GM18526 (cell line): ENCODE results near the gene SCARF2.

Experiments
- POLR2A ChIP-seq: IDR thresholded peaks from 3 replicates; pipeline ENCODE4 v1.6.1; 2011; ENCODE audit not compliant: insufficient read length; ENCODE audit errors: extremely low read depth

The SCARF2 gene

DNA sequence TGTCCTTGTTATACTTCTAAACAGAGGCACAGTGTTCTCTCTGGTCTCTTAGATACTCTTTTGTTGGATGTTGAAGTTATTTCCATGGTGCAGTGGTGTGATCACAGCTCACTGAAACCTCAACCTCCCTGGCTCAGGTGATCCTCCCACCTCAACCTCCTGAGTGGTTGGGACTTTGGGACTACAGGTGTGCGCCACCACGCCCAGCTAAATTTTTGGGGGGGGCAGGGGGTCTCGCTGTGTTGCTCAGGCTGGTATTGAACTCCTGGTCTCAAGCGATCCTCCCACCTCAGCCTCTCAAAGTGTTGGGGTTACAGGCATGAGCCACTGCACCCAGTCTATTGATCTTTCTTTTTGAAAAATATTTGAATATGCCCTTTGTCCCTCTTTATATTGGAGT is 28.7 kb downstream of the SCARF2 start:
- TF ChIP-seq POLR2A: no peak

DNA sequence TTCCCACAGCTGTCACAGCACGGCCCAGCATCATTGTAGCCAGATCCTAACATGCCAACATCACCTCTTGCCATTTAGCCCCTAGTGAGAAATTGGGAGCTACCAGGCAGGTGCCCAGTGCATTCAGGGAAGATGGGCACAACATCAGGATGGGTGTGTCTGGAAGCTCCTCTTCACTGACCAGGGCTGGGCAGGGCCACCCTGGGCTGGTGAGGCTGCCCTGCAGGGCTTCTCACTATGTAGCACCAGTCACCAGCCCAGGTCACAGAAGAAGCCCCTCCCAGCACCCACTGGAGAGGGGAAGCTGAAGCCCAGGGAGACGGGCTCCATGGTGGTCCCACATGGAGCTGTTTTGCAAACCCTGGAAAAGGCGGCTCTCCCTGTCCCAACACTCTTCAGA is 29.8 kb downstream of the SCARF2 start:
- no peak for TF ChIP-seq POLR2A

DNA sequence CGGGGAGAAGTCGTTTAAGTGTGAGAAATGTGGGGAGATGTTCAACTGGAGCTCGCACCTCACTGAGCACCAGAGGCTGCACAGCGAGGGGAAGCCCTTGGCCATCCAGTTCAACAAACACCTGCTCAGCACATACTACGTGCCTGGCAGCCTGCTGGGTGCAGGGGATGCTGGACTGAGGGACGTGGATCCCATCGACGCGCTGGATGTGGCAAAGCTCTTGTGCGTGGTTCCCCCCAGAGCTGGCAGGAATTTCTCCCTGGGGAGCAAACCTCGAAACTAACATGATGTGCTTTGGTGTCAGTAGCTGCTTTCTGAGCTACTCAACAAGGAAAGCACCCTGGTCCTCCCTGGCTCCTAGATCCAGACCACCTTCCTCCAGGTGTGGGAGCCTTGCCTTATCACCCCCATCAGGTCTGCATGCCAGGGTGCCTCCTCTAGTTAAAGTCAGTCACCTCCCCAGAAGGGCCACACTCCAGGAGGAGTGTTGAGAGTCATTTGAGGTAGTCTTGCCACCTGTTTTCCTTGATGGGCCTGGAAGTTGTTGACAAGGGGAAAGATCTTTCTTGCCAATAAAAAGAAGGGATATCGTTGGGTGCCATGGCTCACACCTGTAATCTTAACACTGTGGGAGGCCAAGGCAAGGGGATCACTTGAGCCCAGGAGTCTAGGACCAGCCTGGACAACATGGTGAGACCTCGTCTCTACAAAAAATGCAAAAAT is 30.8 kb downstream of the SCARF2 start:
- no peak for TF ChIP-seq POLR2A

DNA sequence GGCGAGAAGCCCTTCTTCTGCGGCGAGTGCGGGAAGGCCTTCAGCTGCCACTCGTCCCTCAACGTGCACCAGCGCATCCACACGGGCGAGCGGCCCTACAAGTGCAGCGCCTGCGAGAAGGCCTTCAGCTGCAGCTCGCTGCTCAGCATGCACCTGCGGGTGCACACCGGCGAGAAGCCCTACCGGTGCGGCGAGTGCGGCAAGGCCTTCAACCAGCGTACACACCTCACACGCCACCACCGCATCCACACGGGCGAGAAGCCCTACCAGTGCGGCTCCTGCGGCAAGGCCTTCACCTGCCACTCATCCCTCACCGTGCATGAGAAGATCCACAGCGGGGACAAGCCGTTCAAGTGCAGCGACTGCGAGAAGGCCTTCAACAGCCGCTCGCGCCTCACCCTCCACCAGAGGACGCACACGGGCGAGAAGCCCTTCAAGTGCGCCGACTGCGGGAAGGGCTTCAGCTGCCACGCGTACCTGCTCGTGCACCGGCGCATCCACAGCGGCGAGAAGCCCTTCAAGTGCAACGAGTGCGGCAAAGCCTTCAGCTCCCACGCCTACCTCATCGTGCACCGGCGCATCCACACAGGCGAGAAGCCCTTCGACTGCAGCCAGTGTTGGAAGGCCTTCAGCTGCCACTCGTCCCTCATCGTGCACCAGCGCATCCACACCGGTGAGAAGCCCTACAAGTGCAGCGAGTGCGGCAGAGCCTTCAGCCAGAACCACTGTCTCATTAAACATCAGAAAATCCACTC is 31.5 kb downstream of the SCARF2 start:
- TF ChIP-seq POLR2A: no peak

DNA sequence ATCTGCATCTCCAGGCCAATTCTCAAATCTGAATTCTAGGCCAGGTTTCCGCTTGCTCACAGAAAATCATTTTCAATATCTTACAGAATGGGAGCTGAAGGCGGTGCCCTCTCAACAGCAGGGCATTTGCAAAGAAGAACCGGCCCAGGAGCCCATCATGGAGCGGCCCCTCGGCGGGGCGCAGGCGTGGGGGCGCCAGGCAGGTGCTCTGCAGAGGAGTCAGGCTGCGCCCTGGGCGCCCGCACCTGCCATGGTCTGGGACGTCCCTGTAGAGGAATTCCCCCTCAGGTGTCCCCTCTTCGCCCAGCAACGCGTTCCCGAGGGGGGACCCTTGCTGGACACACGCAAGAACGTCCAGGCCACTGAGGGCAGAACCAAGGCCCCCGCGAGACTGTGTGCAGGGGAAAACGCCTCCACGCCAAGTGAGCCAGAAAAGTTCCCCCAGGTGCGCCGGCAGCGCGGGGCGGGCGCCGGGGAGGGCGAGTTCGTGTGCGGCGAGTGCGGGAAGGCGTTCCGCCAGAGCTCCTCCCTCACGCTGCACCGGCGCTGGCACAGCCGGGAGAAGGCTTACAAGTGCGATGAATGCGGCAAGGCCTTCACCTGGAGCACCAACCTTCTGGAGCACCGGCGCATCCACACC is 32.2 kb downstream of the SCARF2 start:
- TF ChIP-seq POLR2A: no peak

DNA sequence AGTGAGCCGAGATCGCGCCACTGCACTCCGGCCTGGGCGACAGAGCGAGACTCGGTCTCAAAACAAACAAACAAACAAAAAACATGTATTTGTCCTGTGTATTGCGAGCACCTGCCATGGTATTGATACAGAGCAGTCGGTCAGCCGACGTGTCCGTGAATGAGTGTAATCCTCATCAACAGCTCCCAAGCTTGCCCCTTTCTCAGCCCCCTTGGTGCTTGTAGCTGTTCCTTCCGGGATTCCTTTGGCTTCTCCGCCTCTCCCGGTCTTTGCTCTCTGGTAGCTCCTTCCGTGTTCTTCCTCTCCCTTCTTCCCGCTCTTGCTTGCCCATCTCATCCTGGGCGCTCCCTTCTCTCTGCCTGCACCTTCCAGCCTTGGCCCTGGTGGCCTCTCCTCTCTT is 32.7 kb downstream of the SCARF2 start:
- TF ChIP-seq POLR2A: no peak

DNA sequence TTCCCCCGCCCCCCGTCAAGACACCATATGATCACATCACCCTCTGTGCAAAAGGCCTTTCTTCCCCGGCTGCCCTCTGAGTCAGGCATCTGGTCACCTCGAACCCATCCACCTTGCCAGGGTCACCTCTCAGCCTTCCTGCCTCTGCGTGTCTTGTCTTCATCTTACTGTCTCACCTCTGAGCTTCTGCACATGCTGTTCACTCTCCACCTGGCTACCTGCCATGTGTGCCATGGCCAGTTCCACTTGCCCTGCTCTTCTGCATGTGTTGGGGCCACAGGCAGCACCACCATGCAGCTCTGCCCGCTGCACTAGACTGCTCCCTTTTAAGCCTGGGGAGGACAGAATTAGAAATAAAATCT is 33.9 kb downstream of the SCARF2 start:
- TF ChIP-seq POLR2A: no peak

DNA sequence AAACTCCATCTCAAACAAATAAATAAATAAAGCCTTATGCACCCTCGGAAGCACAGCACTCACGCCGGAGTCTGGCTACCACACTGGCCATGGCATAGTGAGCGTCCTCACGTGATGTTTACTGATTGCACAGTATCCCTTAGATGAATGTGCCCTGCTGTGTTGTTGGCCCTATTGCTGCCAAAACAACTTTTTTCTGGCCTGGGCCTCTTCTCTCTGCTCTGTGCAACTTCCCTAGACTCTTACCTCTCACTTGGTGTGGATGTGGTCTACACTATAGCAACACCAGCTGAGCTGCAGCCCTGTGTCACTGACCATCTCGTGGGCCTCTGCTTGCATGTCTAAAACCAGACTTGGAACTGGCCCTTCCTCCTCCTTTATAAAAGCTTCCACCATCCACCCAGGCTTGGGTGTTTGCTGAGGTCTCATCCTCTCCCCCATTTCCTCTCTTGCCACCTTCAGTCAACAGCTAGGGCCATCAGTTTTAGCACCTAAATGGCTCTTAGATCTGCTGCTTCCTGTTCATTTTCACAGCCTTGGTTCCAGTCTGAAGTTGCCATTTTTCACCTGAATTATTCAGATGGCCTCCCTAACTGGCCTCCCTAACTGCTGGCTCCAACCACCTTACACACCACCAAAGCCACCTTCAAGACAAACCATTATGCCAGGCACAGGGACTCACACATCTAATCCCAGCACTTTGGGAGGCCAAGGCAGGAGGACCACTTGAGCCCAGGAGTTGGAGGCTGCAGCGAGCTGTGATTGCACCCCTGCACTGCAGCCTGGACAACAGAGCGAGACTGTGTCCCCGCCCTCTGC is 34.5 kb downstream of the SCARF2 start:
- TF ChIP-seq POLR2A: no peak

DNA sequence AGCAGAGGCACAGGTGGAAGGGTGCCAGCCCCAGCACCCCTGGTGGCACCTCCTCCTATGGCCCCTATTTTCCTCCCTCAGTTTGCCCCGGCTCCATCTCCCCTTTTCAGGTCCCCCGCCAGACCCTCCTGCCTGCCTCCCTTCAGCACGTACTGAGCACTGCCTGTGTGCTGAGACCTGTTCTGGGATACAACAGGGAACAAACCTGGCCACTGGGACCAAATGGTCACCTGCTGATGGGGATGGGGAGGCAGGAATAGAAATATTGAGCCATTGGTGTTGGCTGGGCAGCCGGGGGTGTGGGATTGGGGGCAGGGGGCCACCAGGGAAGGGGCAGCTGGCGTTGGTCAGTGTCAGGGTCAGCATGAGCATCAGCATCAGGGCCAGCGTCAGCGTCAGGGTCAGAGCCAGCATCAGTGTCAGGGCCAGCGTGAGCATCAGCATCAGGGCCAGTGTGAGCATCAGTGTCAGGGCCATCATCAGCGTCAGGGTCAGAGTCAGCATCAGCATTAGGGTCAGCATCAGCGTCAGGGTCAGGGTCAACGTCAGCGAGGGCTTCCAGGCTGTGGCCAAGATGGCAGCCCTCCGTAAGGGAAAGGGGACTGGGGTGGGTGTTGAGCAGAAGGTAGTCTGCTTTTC is 36.1 kb downstream of the SCARF2 start:
- no peak for TF ChIP-seq POLR2A

DNA sequence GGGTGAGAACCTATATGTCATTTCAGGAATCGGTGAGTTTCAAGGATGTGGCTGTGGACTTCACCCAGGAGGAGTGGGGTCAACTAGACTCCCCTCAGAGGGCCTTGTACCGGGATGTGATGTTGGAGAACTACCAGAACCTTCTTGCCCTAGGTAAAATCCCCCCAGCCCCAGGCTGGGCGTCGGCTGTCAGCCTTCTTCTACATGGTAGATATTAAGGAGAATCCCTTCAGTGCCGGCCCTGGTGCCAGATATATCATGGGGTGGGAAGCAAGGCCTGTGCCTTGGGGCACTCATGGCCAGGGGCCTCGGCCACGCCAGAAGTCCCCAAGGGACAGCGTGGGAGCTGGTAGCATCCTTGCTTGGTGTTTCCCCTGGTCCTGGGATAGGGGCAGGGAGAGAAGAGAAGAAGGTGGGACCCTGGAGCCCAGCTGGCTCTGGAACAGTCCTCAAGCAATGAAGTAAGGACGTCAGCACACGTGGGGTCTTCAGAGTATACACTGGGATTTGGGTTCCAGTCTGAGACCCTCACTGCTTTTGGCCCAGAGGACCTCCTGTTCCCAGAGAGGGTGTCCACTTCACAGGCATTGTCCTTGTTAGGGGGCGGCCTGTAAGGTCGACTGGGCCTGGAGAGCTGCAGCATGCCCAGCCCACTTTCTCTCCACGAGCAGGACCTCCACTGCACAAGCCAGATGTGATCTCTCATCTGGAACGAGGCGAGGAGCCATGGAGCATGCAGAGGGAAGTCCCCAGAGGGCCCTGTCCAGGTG is 36.8 kb downstream of the SCARF2 start:
- TF ChIP-seq POLR2A: no peak

DNA sequence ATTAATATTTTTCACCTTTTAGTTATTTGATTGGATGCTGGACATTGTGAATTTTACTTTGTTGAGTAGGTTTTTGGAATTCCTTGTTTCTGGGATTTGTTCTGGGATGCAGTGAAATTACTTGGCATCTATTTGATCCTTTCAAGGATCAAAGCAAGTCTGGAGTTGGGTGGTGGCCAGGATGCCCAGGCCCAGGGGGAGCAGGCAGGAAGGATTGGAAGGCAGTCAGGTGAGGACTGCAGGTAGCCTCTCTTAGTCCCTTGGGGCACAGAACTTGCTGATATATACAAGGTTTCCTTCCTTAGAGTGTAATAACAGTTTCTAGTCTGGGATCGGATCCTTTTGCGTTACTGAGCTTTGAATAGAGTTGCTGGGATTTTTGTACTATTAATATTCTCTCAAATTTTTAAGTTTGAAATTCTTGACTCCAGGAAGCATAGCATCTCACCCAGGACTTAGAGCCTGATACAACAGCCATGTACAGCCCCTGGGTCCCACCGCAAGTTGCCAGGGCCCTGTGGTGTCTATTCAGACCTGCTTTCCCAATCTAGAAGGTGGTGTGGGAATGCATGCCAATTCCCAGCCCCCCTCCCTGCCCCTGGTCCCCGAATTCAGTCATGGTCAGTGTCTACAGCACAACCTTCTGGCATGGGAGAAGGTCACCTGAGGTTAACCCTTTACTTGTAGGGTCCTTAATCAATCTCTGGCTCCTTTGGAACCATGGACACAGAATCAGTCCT is 37.6 kb downstream of the SCARF2 start:
- TF ChIP-seq POLR2A: no peak

DNA sequence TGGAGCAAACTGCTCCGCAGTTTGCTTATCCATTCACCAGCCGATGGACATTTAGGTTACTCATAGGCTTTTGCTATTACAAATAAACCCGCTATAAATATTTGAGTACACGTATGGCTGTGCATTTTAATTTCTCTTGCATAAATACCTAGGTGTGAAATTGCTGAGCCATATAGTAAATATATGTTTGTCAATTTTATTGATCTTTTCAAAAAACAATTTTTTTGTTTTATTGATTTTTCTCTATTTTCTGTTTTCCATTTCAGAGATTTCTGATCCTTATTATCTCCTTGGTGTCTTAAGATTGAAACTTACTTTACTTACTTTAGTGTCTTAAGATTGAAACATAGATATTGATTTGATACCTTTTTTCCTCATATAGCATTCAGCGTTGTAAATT is 39.2 kb downstream of the SCARF2 start:
- TF ChIP-seq POLR2A: no peak

DNA sequence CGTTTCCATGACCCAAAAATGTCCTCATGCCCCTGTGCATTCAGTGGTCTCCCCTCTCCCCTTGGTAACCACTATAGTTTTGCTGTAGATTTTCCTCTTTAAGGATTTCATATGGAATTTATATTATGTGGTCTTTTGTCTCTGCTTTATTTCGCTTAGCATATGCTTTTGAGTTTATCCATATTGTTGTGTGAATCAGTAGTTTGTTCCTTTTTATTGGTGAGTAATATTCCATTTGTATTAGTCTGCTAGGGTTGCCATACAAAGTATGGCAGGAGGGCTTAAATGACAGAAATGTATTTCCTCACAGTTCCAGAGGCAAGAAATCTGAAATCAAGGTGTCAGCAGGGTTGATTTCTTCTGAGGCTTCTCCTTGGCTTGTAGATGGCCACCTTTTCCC is 40.1 kb downstream of the SCARF2 start:
- no peak for TF ChIP-seq POLR2A

DNA sequence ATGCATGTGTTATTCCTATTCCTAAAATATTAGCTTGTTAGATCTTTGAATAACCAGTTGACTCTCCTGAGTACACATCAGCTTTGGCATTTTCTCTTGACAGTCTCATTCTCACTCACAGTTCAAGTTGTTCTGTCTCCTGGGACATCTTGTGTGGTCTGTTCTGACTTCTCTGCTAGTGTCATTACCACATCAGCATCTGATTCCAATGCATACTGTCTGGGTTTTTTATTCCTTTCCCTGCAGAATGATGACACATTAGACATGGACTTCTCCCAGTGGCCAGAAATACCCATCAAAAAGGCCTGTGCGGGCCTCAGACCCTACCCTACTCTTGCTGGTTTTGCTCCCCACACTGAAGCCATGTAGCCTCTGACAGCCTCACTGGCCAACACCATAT is 41.0 kb downstream of the SCARF2 start:
- no peak for TF ChIP-seq POLR2A
